SU-DHL-6 (cell line): ENCODE results near the gene CTSH.
"Not testable (repeated sequence)": the region's sequence is repeated elsewhere in the genome, so short reads cannot be mapped to it uniquely, and the experiment has no call there.

Source experiments
- EZH2phosphoT487 ChIP-seq: fragments of 200-600 bp; sonication (generic), shearing (Covaris generic); conservative IDR thresholded peaks from 2 replicates; pipeline ENCODE4 v1.6.1; 2018; ENCODE audit warnings: mild to moderate bottlenecking, antibody characterized with exemption, low read length, moderate library complexity, mixed read lengths
- TF ChIP-seq, protein P1 (sequence below): fragments of 200-600 bp; sonication (generic); IDR thresholded peaks from one replicate; pipeline ENCODE4 v1.5.1; 2017; ENCODE audit warnings: antibody characterized with exemption, mild to moderate bottlenecking, low read length, moderate library complexity; ENCODE audit not compliant: insufficient read depth, poor library complexity, severe bottlenecking

DNA sequence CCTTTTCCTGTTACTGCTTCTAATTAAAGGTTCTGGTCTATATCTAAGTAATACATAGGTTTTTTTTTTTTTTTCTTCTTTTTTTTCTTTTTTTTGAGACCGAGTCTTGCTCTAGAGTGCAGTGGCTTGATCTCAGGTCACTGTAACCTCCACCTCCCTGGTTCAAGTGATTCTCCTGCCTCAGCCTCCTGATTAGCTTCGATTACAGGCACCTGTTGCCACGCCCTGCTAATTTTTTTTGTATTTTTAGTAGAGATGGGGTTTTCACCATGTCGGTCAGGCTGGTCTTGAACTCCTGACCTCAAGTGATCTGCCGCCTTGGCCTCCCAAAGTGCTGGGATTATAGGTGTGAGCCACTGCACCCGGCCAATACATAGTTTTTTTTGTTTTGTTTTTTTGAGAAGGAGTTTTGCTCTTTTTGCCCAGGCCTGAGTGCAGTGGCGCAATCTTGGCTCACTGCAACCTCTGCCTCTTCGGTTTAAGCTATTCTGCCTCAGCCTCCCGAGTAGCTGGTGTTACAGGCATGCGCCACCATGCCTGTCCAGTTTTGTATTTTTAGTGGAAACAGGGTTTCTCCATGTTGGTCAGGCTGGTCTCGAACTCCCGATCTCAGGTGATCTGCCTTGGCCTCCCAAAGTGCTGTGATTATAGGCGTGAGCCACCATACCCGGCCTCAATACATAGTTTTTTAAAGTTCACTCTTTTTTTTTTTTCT is 43.9 kb downstream of the CTSH start:
- TF ChIP-seq, protein P1, sequence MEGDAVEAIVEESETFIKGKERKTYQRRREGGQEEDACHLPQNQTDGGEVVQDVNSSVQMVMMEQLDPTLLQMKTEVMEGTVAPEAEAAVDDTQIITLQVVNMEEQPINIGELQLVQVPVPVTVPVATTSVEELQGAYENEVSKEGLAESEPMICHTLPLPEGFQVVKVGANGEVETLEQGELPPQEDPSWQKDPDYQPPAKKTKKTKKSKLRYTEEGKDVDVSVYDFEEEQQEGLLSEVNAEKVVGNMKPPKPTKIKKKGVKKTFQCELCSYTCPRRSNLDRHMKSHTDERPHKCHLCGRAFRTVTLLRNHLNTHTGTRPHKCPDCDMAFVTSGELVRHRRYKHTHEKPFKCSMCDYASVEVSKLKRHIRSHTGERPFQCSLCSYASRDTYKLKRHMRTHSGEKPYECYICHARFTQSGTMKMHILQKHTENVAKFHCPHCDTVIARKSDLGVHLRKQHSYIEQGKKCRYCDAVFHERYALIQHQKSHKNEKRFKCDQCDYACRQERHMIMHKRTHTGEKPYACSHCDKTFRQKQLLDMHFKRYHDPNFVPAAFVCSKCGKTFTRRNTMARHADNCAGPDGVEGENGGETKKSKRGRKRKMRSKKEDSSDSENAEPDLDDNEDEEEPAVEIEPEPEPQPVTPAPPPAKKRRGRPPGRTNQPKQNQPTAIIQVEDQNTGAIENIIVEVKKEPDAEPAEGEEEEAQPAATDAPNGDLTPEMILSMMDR = not testable (repeated sequence)
- not testable (repeated sequence) for TF ChIP-seq EZH2phosphoT487
